KMS-11 (cell line): ENCODE data around the gene FCN1.

Experiments
- H2AFZ ChIP-seq: fragments of 200-600 bp; sonication (generic); 2 replicates; pipeline ENCODE4 v1.6.1; 2016; ENCODE audit warnings: antibody characterized with exemption, mixed run types, low read depth
- H3K27ac ChIP-seq: fragments of 200-600 bp; sonication (generic); 2 replicates; pipeline ENCODE4 v1.6.1; 2016; ENCODE audit warnings: mild to moderate bottlenecking, mixed run types
- H3K27me3 ChIP-seq: fragments of 200-600 bp; sonication (generic); 2 replicates; pipeline ENCODE4 v1.6.1; 2017; ENCODE audit warnings: mild to moderate bottlenecking, low read depth, mixed run types, moderate library complexity; ENCODE audit not compliant: insufficient read depth
- H3K36me3 ChIP-seq: fragments of 200-600 bp; sonication (generic); 2 replicates; pipeline ENCODE4 v1.6.1; 2017; ENCODE audit warnings: mild to moderate bottlenecking, mixed run types; ENCODE audit not compliant: insufficient read depth
- H3K4me1 ChIP-seq: fragments of 200-600 bp; sonication (generic); 2 replicates; pipeline ENCODE4 v1.6.1; 2016; ENCODE audit warnings: mild to moderate bottlenecking, low read depth, mixed run types; ENCODE audit not compliant: poor library complexity, severe bottlenecking
- H3K4me2 ChIP-seq: fragments of 200-600 bp; sonication (generic); 2 replicates; pipeline ENCODE4 v1.7.0; 2016; ENCODE audit warnings: mild to moderate bottlenecking, mixed run types
- H3K4me3 ChIP-seq: fragments of 200-600 bp; sonication (generic); IDR thresholded peaks from 2 replicates; pipeline ENCODE4 v1.6.1; 2017; ENCODE audit warnings: low read depth, low read length, mixed read lengths; ENCODE audit not compliant: insufficient read depth
- H3K79me2 ChIP-seq: fragments of 200-600 bp; sonication (generic); 2 replicates; pipeline ENCODE4 v1.6.1; 2016; ENCODE audit warnings: low read depth, mixed run types; ENCODE audit not compliant: insufficient read depth
- H3K9ac ChIP-seq: fragments of 200-600 bp; sonication (generic); 2 replicates; pipeline ENCODE4 v1.6.1; 2016; ENCODE audit warnings: mild to moderate bottlenecking, mixed run types
- H4K20me1 ChIP-seq: fragments of 200-600 bp; sonication (generic); 2 replicates; pipeline ENCODE4 v1.6.1; 2016; ENCODE audit warnings: mild to moderate bottlenecking, mixed run types; ENCODE audit not compliant: insufficient read depth
- TF ChIP-seq, protein P1 (sequence below): fragments of 200-600 bp; sonication (generic); conservative IDR thresholded peaks from 2 replicates; pipeline ENCODE4 v1.6.1; 2017; ENCODE audit warnings: low read depth, mild to moderate bottlenecking, antibody characterized with exemption, low read length, moderate library complexity, mixed read lengths

Gene FCN1

DNA sequence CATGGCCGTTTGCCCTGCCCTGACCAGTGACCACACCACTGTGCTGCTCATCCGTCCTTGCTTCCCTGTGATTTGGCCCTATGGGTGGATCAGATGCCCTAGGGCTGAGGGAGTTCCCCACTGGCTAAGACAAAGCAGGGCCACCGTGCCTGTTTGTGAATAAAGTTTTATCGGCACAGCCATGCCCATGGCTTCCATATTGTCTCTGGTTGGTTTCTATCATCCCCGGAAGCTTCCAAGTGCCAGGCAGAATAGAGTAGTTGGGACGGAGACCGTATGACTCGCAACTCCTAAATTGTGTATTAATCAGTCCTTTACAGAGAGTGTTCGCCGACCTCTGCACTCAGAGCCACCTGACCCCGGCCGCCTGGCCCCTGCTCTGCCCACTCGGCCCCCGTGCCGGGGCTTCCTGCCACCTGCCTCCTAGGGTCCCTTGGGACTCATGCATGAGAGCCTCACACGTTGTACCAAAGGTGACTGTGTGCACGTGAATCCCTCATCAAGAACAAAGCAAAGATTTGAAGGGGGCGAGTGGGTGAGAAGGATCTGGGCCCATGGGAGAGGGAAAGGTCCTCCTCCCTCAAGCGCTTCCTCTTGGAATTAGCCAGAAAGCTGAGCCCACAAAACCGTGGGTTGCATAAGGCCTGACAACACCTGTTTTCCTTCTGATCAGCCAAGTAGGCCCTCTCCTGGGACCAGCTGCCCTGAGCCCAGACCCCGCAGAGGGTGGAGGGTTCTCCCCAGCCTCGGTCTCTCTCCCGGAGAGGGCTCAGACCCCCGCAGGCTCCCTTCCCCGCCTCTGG lies 48.8 kb downstream of the FCN1 start:
- H3K79me2 ChIP-seq = no peaks in the 10 kb centered on the region
- H3K4me1 ChIP-seq = no peaks in the 10 kb centered on the region
- no peak overlapping the region for H3K9ac ChIP-seq
- no peak overlapping the region for H2AFZ ChIP-seq
- TF ChIP-seq, protein P1, sequence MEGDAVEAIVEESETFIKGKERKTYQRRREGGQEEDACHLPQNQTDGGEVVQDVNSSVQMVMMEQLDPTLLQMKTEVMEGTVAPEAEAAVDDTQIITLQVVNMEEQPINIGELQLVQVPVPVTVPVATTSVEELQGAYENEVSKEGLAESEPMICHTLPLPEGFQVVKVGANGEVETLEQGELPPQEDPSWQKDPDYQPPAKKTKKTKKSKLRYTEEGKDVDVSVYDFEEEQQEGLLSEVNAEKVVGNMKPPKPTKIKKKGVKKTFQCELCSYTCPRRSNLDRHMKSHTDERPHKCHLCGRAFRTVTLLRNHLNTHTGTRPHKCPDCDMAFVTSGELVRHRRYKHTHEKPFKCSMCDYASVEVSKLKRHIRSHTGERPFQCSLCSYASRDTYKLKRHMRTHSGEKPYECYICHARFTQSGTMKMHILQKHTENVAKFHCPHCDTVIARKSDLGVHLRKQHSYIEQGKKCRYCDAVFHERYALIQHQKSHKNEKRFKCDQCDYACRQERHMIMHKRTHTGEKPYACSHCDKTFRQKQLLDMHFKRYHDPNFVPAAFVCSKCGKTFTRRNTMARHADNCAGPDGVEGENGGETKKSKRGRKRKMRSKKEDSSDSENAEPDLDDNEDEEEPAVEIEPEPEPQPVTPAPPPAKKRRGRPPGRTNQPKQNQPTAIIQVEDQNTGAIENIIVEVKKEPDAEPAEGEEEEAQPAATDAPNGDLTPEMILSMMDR = no peak
- H3K4me3 ChIP-seq = no peak overlapping the region
- no peaks in the 10 kb centered on the region for H3K36me3 ChIP-seq
- H3K27ac ChIP-seq = no peak overlapping the region
- no peak overlapping the region for H3K4me2 ChIP-seq
- H3K27me3 ChIP-seq = peaks cover 17% of the 10 kb centered on the region; the same call in 1 of the 2 replicates
- H4K20me1 ChIP-seq = no peaks in the 10 kb centered on the region

DNA sequence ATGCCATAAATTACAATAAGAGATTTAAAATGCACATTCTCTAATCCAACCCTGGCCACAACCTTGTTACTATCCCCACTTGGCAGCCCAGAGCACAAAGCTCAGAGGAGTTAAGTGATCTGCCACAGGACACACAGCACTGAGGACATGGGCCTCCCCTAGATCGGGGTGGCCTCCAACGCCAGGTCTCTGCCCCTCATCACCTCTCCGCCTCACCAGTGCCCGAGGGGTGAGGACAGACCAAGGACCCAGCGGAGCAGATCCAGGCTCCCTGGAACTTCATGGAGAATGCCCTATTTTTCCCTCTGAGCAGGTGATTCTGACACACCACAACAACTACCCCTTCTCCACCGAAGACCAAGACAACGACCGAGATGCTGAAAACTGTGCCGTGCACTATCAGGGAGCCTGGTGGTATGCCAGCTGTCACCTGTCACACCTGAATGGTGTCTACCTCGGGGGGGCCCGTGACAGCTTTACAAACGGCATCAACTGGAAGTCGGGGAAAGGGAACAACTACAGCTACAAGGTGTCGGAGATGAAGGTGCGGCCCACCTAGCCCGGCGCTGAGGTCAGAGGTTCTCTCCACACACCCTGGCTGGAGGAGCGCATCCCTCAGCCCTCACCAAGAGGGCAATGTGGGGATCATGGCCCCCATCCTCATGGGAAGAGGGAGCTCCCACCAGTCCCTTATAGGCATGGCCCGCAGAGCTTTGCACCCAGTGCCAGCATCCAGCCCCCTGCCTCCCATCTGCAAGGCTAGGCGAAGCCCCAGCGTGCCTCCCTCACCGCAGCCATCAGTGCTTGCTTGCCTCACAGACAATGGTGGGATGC lies 49.6 kb downstream of the FCN1 start:
- Histone ChIP-seq H3K27me3 (peaks cover 14% of the 10 kb centered on the region; the same call in 1 of the 2 replicates), H3K4me1 (no peaks in the 10 kb centered on the region), H4K20me1 (no peaks in the 10 kb centered on the region), H2AFZ (no peak overlapping the region), H3K4me3 (no peak overlapping the region), H3K9ac (no peak overlapping the region), H3K79me2 (no peaks in the 10 kb centered on the region), H3K4me2 (no peak overlapping the region), H3K27ac (no peak overlapping the region), H3K36me3 (no peaks in the 10 kb centered on the region)
- TF ChIP-seq, protein P1 = no peak

DNA sequence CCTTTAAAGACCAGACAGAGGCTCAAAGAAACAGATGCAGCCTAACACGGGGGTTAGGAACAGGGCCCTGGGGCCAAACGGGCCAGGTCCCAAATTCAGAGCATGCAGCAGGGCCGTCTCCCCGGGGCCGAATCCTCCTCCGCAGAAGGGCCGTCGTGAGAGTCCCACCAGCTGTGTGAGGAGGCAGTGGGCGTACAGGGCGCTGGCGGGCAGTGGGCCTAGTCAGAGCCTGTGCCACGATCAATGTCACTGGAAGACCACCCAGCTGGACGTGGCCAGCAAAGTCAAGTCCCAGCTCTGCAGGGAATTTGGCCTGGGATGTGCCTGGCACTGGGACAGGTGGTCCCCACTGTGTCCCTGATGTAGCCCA lies 52.9 kb downstream of the FCN1 start:
- Histone ChIP-seq H4K20me1 (no peaks in the 10 kb centered on the region), H3K36me3 (no peaks in the 10 kb centered on the region), H3K27me3 (peaks cover 8% of the 10 kb centered on the region; the same call in 1 of the 2 replicates), H3K4me1 (no peaks in the 10 kb centered on the region), H3K4me3 (no peak overlapping the region), H2AFZ (no peak overlapping the region), H3K9ac (no peak overlapping the region), H3K79me2 (no peaks in the 10 kb centered on the region), H3K27ac (no peak overlapping the region), H3K4me2 (no peak overlapping the region)
- TF ChIP-seq, protein P1 = no peak

DNA sequence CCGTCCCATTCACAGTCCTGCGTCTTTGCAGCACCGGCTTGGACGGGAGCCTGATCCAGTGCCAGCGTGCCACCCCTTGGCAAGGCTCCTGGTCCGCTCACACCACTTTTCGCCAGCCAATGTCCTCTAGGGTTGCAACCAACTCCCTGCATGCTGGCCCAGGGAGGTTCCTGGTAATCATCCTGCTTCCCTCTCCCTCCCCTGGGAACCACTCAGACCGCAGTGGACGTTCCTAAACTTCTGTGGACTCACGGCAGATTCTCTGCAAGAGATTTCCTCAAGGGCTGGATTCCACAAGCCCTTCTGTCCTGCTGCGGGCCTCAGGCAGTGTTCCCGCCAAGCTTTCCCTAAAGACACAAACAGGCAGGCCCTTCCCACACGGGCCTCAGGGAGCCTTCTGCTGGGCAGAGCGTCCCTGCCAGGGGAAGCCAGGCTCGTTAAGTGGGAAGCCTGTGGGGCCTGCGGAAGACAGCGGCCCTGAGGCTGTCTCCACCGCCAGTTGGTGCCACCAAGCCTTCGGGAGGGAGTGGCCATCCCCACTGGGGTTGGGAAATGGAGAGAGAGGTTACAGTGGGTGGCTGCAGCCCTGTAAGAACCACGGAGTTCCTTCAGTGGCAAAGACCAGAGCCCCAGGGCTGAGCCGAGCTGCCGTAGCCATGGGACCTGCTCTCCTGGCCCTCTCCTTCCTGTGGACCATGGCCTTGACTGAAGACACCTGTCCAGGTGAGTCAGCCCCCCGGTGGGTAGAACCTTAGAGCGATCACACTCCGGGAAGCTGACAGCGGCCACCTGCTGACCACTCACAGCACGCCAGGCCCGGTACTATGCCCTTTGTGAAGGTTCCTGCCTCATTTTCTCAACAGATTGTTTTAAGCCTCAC lies 53.5 kb downstream of the FCN1 start:
- H3K4me3 ChIP-seq = no peak overlapping the region
- no peak overlapping the region for H3K27ac ChIP-seq
- no peaks in the 10 kb centered on the region for H3K4me1 ChIP-seq
- H3K36me3 ChIP-seq = no peaks in the 10 kb centered on the region
- no peak overlapping the region for H3K9ac ChIP-seq
- peaks cover 7% of the 10 kb centered on the region; the same call in 1 of the 2 replicates for H3K27me3 ChIP-seq
- no peaks in the 10 kb centered on the region for H4K20me1 ChIP-seq
- H3K4me2 ChIP-seq = no peak overlapping the region
- H3K79me2 ChIP-seq = no peaks in the 10 kb centered on the region
- no peak overlapping the region for H2AFZ ChIP-seq
- TF ChIP-seq, protein P1 = no peak
